Fibroblast of lung (primary cell): ENCODE data around the gene DNAH8. TPM values are rescaled to one million over a fixed set of nuclear protein-coding genes. Genes with fewer than 3 reads are reported as not detected.

Experiments
- DNase-seq, 2 donors: peaks; one replicate each; pipeline versions ENCODE4 v3.0.0 to v3.0.0-alpha.2; 2010; ENCODE audit warnings: low read depth in 2 of 2
- H2AFZ ChIP-seq: 2 replicates; pipeline ENCODE4 v1.5.1; 2012; ENCODE audit warnings: low read length, control low read depth, inconsistent platforms
- H3K27ac ChIP-seq: 2 replicates; pipeline ENCODE4 v1.5.1; 2011; ENCODE audit warnings: low read length, control low read depth; ENCODE audit not compliant: insufficient read depth
- H3K27me3 ChIP-seq: 2 replicates; pipeline ENCODE4 v1.5.1; 2011; ENCODE audit warnings: mild to moderate bottlenecking, low read length; ENCODE audit not compliant: control insufficient read depth, insufficient read depth
- H3K36me3 ChIP-seq: 2 replicates; pipeline ENCODE4 v1.5.1; 2011; ENCODE audit warnings: low read length; ENCODE audit not compliant: control insufficient read depth, insufficient read depth
- H3K4me1 ChIP-seq: 2 replicates; pipeline ENCODE4 v1.5.1; 2011; ENCODE audit warnings: low read length; ENCODE audit not compliant: control insufficient read depth, insufficient read depth; ENCODE audit errors: extremely low read depth
- H3K4me2 ChIP-seq: 2 replicates; pipeline ENCODE4 v1.5.1; 2011; ENCODE audit warnings: low read length, control low read depth; ENCODE audit not compliant: insufficient read depth; ENCODE audit errors: extremely low read depth
- H3K4me3 ChIP-seq, 4 experiments: fragments of 200-600 bp in 1 of 4; sonication (generic) in 1 of 4; replicated peaks in 1 of 4; 2 replicates each; pipeline ENCODE4 v1.5.1; 2011 to 2016; ENCODE audit warnings: low read length in 4 of 4, low read depth in 3 of 4, mild to moderate bottlenecking in 3 of 4, control low read depth in 2 of 4, inconsistent platforms in 1 of 4, mixed read lengths in 1 of 4; ENCODE audit not compliant: insufficient read depth in 1 of 4; ENCODE audit errors: control extremely low read depth in 1 of 4
- H3K79me2 ChIP-seq: 2 replicates; pipeline ENCODE4 v1.5.1; 2012; ENCODE audit warnings: mild to moderate bottlenecking, low read length, inconsistent platforms; ENCODE audit not compliant: control insufficient read depth, insufficient read depth
- H3K9ac ChIP-seq: 2 replicates; pipeline ENCODE4 v1.5.1; 2011; ENCODE audit warnings: mild to moderate bottlenecking, low read length, control low read depth; ENCODE audit not compliant: insufficient read depth
- H3K9me3 ChIP-seq: 2 replicates; pipeline ENCODE4 v1.5.1; 2012; ENCODE audit warnings: low read depth, low read length; ENCODE audit not compliant: control insufficient read depth, insufficient read depth
- H4K20me1 ChIP-seq: 2 replicates; pipeline ENCODE4 v1.5.1; 2011; ENCODE audit warnings: low read length; ENCODE audit not compliant: control insufficient read depth, insufficient read depth; ENCODE audit errors: extremely low read depth
- CTCF ChIP-seq, 2 donors: IDR thresholded peaks in 1 of 2; conservative IDR thresholded peaks in 1 of 2; 1 replicate in 1 of 2; 2 replicates in 1 of 2; pipeline ENCODE4 v1.5.1; 2011 to 2012; ENCODE audit warnings: low read length in 2 of 2, control low read depth in 1 of 2, inconsistent platforms in 1 of 2, low read depth in 1 of 2, mild to moderate bottlenecking in 1 of 2
- EZH2 ChIP-seq: IDR thresholded peaks from 2 replicates; pipeline ENCODE4 v1.5.1; 2012; ENCODE audit warnings: low read length, control low read depth, mild to moderate bottlenecking; ENCODE audit errors: missing control alignments
- polyA plus RNA-seq, 2 donors: library from polyadenylated mRNA; depleted of rRNA in 1 of 2; stranded (reverse) in 1 of 2; unstranded in 1 of 2; fragments of >200 nt; gene quantifications; 2 replicates each; pipeline ENCODE4 v1.2.1, GENCODE V29; 2011 to 2012; ENCODE audit warnings: missing spikeins in 1 of 2
- total RNA-seq: library from RNA; depleted of rRNA; stranded (reverse); fragments of >200 nt; gene quantifications from 2 replicates; pipeline ENCODE4 v1.2.1, GENCODE V29; 2014

The DNAH8 gene
- total and polyA plus RNA-seq, 2 donors (not counting 1 experiment from before 2014, with no cell fraction given), result under 0.01 TPM; not detected in 1

- Histone ChIP-seq H3K36me3 (peaks cover 2% of the 10 kb centered on the region), H3K4me3 (no peak overlapping the region), H3K27ac (no peak overlapping the region), H2AFZ (no peak overlapping the region), H3K79me2 (no peaks in the 10 kb centered on the region), H4K20me1 (no peaks in the 10 kb centered on the region), H3K9ac (no peak overlapping the region), H3K4me2 (no peak overlapping the region), H3K9me3 (no peaks in the 10 kb centered on the region), H3K27me3 (no peaks in the 10 kb centered on the region), H3K4me1 (no peaks in the 10 kb centered on the region)
- TF ChIP-seq EZH2 (no peak), CTCF (conservative IDR thresholded peaks at IDR 0.05 in 1 of 2, IDR thresholded peaks at IDR 0.05 in 1 of 2; ENCODE audit: low read depth in 1 of 2, low read length in 2 of 2) (no peak)
- DNase-seq, result no peak
These were observed 35.4 kb upstream of the DNAH8 start for GRCh38 chr6:38679668-38680067.

DNA sequence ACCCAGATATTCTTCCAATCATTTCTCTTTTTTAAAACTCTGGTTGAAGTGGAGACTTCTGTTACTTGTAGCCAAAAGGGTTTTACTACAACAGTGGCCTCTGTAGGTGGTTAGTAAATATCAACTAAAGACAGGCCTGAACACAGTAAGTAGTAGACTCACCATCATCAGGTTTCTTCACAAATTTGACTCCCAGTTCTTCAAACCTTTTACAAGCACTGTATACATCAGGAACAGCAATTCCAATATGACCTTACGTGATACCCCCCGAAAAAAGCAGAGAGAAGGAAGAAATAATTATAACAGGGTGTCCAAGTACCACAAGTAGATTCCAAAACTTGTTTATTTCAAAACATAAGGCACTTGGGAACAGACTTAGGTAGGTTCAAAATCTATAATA, 33.3 kb upstream of the DNAH8 start:
- peaks cover 2% of the 10 kb centered on the region for H3K36me3 ChIP-seq
- no peaks in the 10 kb centered on the region for H3K79me2 ChIP-seq

GRCh38 chr6:38684237-38684636, 30.9 kb upstream of the DNAH8 start:
- H3K79me2 ChIP-seq, result peaks cover 6% of the 10 kb centered on the region
- no peak overlapping the region for H3K4me2 ChIP-seq
- H3K9me3 ChIP-seq, result no peaks in the 10 kb centered on the region
- no peaks in the 10 kb centered on the region for H3K4me1 ChIP-seq
- DNase-seq, result no peak
- TF ChIP-seq EZH2, result no peak
- no peak for TF ChIP-seq CTCF (conservative IDR thresholded peaks at IDR 0.05 in 1 of 2, IDR thresholded peaks at IDR 0.05 in 1 of 2; ENCODE audit: low read depth in 1 of 2, low read length in 2 of 2)
- peaks cover 2% of the 10 kb centered on the region for H3K36me3 ChIP-seq
- H4K20me1 ChIP-seq, result no peaks in the 10 kb centered on the region
- H3K4me3 ChIP-seq, result no peak overlapping the region
- no peak overlapping the region for H3K9ac ChIP-seq
- H3K27ac ChIP-seq, result no peak overlapping the region
- no peaks in the 10 kb centered on the region for H3K27me3 ChIP-seq
- H2AFZ ChIP-seq, result no peak overlapping the region

More for the DNA sequence above, 33.3 kb upstream of the DNAH8 start:
- no peak overlapping the region for H2AFZ ChIP-seq
- H4K20me1 ChIP-seq, result no peaks in the 10 kb centered on the region
- no peak for TF ChIP-seq CTCF (conservative IDR thresholded peaks at IDR 0.05 in 1 of 2, IDR thresholded peaks at IDR 0.05 in 1 of 2; ENCODE audit: low read depth in 1 of 2, low read length in 2 of 2)
- no peak for TF ChIP-seq EZH2
- no peak for DNase-seq
- no peaks in the 10 kb centered on the region for H3K4me1 ChIP-seq
- no peak overlapping the region for H3K9ac ChIP-seq
- H3K4me2 ChIP-seq, result no peak overlapping the region
- H3K27ac ChIP-seq, result no peak overlapping the region
- no peaks in the 10 kb centered on the region for H3K9me3 ChIP-seq
- H3K4me3 ChIP-seq, result no peak overlapping the region
- H3K27me3 ChIP-seq, result no peaks in the 10 kb centered on the region
